GM12801 (cell line): ENCODE data around the gene E2F7.

Source experiments
- CTCF ChIP-seq: IDR thresholded peaks from one replicate; pipeline ENCODE4 v1.5.1; 2011; ENCODE audit warnings: control low read depth; ENCODE audit not compliant: insufficient read length; ENCODE audit errors: extremely low read depth

Gene E2F7

DNA sequence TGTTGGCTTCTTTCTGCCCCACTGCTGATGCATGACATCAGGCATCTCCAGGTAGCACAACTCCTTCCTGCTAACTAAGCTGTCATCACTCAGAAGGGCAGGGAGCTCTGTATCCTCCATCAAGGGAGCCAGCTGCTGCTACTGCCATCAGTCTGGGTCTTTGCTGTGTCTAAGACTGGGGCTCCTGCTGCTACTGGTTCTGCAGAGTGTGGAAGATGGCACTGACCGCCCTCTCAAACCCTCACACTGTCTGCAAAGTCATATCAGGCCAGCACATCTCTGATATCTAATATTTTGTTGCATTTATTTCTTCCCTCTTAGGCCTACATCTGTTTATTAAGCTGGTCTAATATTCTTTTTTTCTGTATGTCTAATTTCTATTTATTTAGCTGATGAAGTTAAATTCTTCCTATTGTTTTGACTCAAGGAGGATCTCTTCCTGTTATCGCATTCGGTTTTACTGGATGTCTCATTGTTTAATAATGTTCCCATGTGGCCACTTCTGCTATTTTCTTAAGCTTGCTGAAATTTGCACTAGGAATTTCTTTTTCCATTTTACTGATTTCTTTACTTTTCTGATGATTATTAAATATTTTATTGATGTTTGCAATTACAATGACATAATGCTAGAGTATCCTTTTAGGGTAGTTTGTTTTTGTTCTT is 7.6 kb upstream of the E2F7 start:
- no peak for TF ChIP-seq CTCF

- no peak for TF ChIP-seq CTCF
Observed at GRCh38 chr12:77070800-77071449, 5.6 kb upstream of the E2F7 start.

DNA sequence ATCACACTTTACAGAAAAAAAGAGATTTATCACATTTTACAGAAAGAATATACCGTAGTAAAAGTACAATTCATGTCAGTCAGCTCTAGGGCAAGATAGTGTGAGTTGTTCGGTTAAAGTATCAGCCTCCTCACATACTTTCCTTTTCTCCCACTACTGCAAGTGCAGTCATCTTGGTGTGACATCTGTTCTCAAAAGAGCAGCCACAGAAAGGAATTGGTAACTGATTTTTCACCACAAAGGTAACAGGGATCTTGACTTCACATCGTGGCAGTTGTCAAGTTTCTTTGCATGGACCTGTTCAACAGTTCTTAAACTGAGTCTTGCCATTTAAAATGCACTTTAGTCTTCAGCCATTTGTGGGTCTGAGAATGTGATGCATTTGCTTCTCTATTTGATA is 5.0 kb upstream of the E2F7 start:
- no peak for TF ChIP-seq CTCF

DNA sequence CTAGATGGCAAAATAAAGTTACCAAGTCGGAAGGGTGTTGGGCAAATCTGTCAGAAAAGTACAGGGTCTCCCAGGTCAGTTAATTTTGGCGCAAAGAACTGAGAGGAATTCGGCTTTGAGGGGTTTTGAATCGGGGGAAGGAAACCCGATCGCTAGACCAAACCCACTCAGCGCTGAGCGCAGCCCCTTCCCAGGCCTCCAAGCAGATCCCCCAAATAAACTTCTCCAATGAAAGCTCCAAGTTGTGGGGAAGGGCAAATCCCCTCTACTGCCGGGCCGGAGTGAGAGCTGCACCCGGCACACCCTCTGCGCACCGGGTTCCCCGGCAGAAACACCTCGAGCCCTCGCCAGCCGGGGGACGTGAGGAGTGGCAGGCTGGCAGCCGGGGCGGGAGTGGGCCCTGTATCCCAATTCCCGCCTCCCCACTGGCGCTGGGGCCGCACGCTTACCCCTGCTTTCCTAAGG is 441 bp downstream of the E2F7 start:
- TF ChIP-seq CTCF: no peak

GRCh38 chr12:77062846-77063461 is 2.4 kb downstream of the E2F7 start:
- no peak for TF ChIP-seq CTCF

GRCh38 chr12:77062396-77062795 is 3.0 kb downstream of the E2F7 start:
- TF ChIP-seq CTCF: no peak

- no peak for TF ChIP-seq CTCF
Observed at GRCh38 chr12:77060883-77061240, 4.5 kb downstream of the E2F7 start.
